Panc1 (cell line): Measurements from ENCODE around the gene CENPB. TPM values are rescaled to one million over a fixed set of nuclear protein-coding genes. Genes with fewer than 3 reads are reported as not detected.

Source experiments
- ATAC-seq: fragments of 200-7000 bp; cut with Tn5 transposase; 2 replicates; pipeline ENCODE4 v1.9.1; 2020; ENCODE audit warnings: mild to moderate bottlenecking, moderate library complexity
- BruUV-seq: library from RNA; stranded (reverse); fragments of 400-500 nt; replicated peaks from 2 replicates; lab custom pipeline; 2021; lab: Mats Ljungman, UMichigan
- CTCF ChIA-PET: fragments of 300-600 bp; sonication (Branson Sonifier 250); formaldehyde crosslinking; loops from one replicate; lab custom pipeline; 2022; ENCODE audit warnings: antibody characterized with exemption; lab: Charles Lee
- POLR2A ChIA-PET: fragments of 300-600 bp; sonication (Branson Sonifier 250); formaldehyde crosslinking; loops from one replicate; lab custom pipeline; 2022; ENCODE audit warnings: antibody characterized with exemption; lab: Charles Lee
- DNase-seq: peaks from one replicate; pipeline ENCODE4 v3.0.0-alpha.2; 2010; ENCODE audit warnings: low read depth, low spot score
- H3K27ac ChIP-seq: 2 replicates; pipeline ENCODE4 v1.5.1; 2011; ENCODE audit warnings: mild to moderate bottlenecking, low read length, inconsistent platforms
- H3K27me3 ChIP-seq: fragments of 200-500 bp; sonication (Bioruptor generic); 2 replicates; pipeline ENCODE4 v1.6.0; 2014; ENCODE audit warnings: low read length, inconsistent platforms; ENCODE audit not compliant: control insufficient read depth, insufficient read depth
- H3K36me3 ChIP-seq: fragments of 200-500 bp; sonication (Bioruptor generic); 2 replicates; pipeline ENCODE4 v1.5.1; 2014; ENCODE audit warnings: inconsistent platforms, mild to moderate bottlenecking, low read length, moderate library complexity; ENCODE audit not compliant: control insufficient read depth, insufficient read depth
- H3K4me1 ChIP-seq: 2 replicates; pipeline ENCODE4 v1.5.1; 2011; ENCODE audit warnings: inconsistent platforms, mild to moderate bottlenecking, low read length, moderate library complexity; ENCODE audit not compliant: control insufficient read depth, insufficient read depth
- H3K4me3 ChIP-seq, 2 experiments: 2 replicates each; pipeline ENCODE4 v1.5.1; 2011 to 2012; ENCODE audit warnings: low read depth in 2 of 2, low read length in 2 of 2, mild to moderate bottlenecking in 2 of 2, inconsistent platforms in 1 of 2, moderate library complexity in 1 of 2
- H3K9me3 ChIP-seq: fragments of 200-500 bp; sonication (Bioruptor generic); 2 replicates; pipeline ENCODE4 v1.5.1; 2014; ENCODE audit warnings: low read depth, mild to moderate bottlenecking, inconsistent platforms, low read length, moderate library complexity; ENCODE audit not compliant: control insufficient read depth, insufficient read depth
- POLR2AphosphoS5 ChIP-seq: IDR thresholded peaks from 2 replicates; pipeline ENCODE4 v1.6.1; 2012; ENCODE audit warnings: mild to moderate bottlenecking, low read depth, low read length, moderate library complexity
- SIN3A ChIP-seq: IDR thresholded peaks from 2 replicates; pipeline ENCODE4 v1.6.1; 2012; ENCODE audit warnings: low read depth, mild to moderate bottlenecking, low read length, moderate library complexity, borderline replicate concordance; ENCODE audit not compliant: insufficient read depth
- TCF7L2 ChIP-seq: IDR thresholded peaks from 2 replicates; pipeline ENCODE4 v1.6.1; 2011; ENCODE audit warnings: mild to moderate bottlenecking, low read depth, low read length, inconsistent platforms
- in situ Hi-C: cut with HindIII; loops from 2 replicates; pipeline ENCODE4 v1.10.0; 2016; ENCODE audit warnings: low sequenced_read_pairs, low pct_unique_long_range_greater_than_20kb
- intact Hi-C: fragments of 100-400 bp; cut with micrococcal nuclease; formaldehyde crosslinking; loops from one replicate; pipeline ENCODE4 v1.10.0; 2022; ENCODE audit not compliant: unreplicated experiment
- total RNA-seq: library from RNA; stranded (reverse); gene quantifications from one replicate; pipeline ENCODE4 v1.2.1, GENCODE V29; 2021; ENCODE audit not compliant: unreplicated experiment
- TF ChIP-seq, protein P1 (sequence below): fragments of 450-650 bp; IDR thresholded peaks from 2 replicates; pipeline ENCODE4 v1.5.1; 2017; ENCODE audit warnings: mild to moderate bottlenecking
- TF ChIP-seq, protein P2 (sequence below), 2 experiments: IDR thresholded peaks; 2 replicates each; pipeline ENCODE4 v1.6.1; 2011 to 2012; ENCODE audit warnings: low read depth in 2 of 2, control low read depth in 1 of 2, low read length in 1 of 2, mild to moderate bottlenecking in 1 of 2, moderate library complexity in 1 of 2; ENCODE audit not compliant: insufficient read depth in 1 of 2

Gene CENPB
- total RNA-seq, 1 experiment from 2014 or later = 154 TPM

DNA sequence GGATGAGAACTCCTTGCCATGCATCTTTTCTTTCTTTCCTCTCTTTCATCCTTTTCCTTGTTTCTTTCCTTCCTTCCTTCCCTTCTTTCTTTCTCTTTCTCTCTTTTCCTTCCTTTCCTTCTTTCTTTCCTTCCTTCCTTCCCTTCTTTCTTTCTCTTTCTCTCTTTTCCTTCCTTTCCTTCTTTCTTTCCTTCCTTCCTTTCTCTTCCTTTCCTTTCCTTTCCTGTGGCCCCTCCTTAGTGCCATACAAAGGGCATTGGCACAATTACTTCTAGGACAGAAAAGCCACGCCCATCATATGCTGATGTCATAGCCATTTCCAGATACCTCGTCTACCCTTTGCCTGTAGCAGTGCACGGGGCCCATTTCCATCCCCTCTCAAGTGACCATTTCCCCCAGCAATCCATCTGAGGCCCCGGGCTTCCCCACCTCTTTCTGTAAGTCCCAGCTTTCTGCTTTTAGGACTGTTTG lies 2.2 kb upstream of the CENPB start:
- DNase-seq (no peak), ATAC-seq (no peak)
- H3K4me3 ChIP-seq = no peak overlapping the region
- intact Hi-C loops (loop anchor here (2.0 kb wide), 1 partner anchor 32 kb away; the partner anchor contains the start of gene AP5S1), in situ Hi-C loops (no loop called here)
- ChIA-PET POLR2A (no interaction called here), CTCF (interaction anchor here (3.4 kb wide), 1 partner anchor 29 kb away, joined by 22 read pairs; no protein-coding TSS in a partner anchor)
- H3K27me3 ChIP-seq = no peaks in the 10 kb centered on the region
- H3K9me3 ChIP-seq = no peaks in the 10 kb centered on the region
- BruUV-seq = no TSS peak
- peaks cover 17% of the 10 kb centered on the region for H3K4me1 ChIP-seq
- no peak for TF ChIP-seq TCF7L2
- TF ChIP-seq SIN3A = no peak
- no peak for TF ChIP-seq POLR2AphosphoS5
- TF ChIP-seq, protein P1, sequence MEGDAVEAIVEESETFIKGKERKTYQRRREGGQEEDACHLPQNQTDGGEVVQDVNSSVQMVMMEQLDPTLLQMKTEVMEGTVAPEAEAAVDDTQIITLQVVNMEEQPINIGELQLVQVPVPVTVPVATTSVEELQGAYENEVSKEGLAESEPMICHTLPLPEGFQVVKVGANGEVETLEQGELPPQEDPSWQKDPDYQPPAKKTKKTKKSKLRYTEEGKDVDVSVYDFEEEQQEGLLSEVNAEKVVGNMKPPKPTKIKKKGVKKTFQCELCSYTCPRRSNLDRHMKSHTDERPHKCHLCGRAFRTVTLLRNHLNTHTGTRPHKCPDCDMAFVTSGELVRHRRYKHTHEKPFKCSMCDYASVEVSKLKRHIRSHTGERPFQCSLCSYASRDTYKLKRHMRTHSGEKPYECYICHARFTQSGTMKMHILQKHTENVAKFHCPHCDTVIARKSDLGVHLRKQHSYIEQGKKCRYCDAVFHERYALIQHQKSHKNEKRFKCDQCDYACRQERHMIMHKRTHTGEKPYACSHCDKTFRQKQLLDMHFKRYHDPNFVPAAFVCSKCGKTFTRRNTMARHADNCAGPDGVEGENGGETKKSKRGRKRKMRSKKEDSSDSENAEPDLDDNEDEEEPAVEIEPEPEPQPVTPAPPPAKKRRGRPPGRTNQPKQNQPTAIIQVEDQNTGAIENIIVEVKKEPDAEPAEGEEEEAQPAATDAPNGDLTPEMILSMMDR = no peak
- TF ChIP-seq, protein P2, sequence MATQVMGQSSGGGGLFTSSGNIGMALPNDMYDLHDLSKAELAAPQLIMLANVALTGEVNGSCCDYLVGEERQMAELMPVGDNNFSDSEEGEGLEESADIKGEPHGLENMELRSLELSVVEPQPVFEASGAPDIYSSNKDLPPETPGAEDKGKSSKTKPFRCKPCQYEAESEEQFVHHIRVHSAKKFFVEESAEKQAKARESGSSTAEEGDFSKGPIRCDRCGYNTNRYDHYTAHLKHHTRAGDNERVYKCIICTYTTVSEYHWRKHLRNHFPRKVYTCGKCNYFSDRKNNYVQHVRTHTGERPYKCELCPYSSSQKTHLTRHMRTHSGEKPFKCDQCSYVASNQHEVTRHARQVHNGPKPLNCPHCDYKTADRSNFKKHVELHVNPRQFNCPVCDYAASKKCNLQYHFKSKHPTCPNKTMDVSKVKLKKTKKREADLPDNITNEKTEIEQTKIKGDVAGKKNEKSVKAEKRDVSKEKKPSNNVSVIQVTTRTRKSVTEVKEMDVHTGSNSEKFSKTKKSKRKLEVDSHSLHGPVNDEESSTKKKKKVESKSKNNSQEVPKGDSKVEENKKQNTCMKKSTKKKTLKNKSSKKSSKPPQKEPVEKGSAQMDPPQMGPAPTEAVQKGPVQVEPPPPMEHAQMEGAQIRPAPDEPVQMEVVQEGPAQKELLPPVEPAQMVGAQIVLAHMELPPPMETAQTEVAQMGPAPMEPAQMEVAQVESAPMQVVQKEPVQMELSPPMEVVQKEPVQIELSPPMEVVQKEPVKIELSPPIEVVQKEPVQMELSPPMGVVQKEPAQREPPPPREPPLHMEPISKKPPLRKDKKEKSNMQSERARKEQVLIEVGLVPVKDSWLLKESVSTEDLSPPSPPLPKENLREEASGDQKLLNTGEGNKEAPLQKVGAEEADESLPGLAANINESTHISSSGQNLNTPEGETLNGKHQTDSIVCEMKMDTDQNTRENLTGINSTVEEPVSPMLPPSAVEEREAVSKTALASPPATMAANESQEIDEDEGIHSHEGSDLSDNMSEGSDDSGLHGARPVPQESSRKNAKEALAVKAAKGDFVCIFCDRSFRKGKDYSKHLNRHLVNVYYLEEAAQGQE (IDR thresholded peaks at IDR 0.05; ENCODE audit: insufficient read depth in 1 of 2, low read depth in 2 of 2, low read length in 1 of 2) = no peak
- H3K27ac ChIP-seq = peak overlapping the region; percentile 55; the same call in 1 of the 2 replicates
- no peaks in the 10 kb centered on the region for H3K36me3 ChIP-seq

DNA sequence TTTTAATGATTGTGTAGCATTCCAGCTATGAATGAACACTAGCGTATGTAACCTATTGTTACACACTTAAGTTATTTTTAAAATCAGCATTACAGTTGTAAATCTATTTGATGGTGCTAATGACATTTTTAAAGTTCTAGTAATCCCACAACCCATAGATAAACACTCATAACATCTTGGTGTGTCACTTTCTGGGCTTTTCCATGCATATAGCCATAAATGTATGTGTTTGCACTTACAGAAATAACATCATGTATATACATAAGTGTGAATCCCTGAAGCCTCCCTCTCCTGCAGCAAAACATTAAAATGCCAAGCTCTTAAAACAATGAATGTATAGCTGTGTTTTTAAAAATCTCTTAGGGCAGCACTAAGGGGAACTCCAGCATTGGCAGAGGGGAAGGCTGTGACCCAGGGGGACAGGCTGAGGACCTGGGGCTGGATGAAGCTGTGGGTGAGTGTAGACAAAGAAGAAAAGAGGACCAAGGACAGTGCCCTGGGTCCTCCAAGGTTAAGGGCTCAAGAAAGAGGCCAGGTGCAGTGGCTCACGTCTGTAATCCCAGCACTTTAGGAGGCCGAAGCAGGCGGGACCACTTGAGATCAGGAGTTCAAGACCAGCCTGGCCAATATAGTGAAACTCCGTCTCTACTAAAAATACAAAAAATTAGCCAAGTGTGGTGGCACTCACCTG lies 929 bp upstream of the CENPB start:
- Histone ChIP-seq H3K27ac (peak overlapping the region; percentile 79), H3K4me3 (peak overlapping the region; percentile 33 to 44), H3K9me3 (no peaks in the 10 kb centered on the region), H3K36me3 (no peaks in the 10 kb centered on the region), H3K4me1 (peaks cover 21% of the 10 kb centered on the region), H3K27me3 (no peaks in the 10 kb centered on the region)
- intact Hi-C loops = loop anchor here (2.0 kb wide), 1 partner anchor 33 kb away; the partner anchor contains the start of gene AP5S1
- ChIA-PET CTCF (interaction anchor here (0.6 to 3.4 kb wide), 4 partner anchors 8 to 58 kb away, joined by 4 to 22 read pairs (median 7); partner anchors contain the start of genes AP5S1 and CDC25B), POLR2A (interaction anchor here (0.5 kb wide), 1 partner anchor 32 kb away, joined by 12 read pairs; no protein-coding TSS in a partner anchor)
- no peak for TF ChIP-seq TCF7L2
- TF ChIP-seq, protein P2 (IDR thresholded peaks at IDR 0.05; ENCODE audit: insufficient read depth in 1 of 2, low read depth in 2 of 2, low read length in 1 of 2) = peak in 1 of 2 experiments; percentile 60; a peak in 1 of 4 replicates
- DNase-seq = no peak
- in situ Hi-C loops = no loop called here
- no peak for ATAC-seq
- BruUV-seq = TSS peak; percentile 93
